GM12878 (cell line): ENCODE measurements around the gene TRIM69. TPM values are rescaled to one million over a fixed set of nuclear protein-coding genes. Genes with fewer than 3 reads are reported as not detected.

Experiments
- BACH1 ChIP-seq: fragments of 450-650 bp; IDR thresholded peaks from 2 replicates; pipeline ENCODE4 v1.6.1; 2017; ENCODE audit warnings: mild to moderate bottlenecking, borderline replicate concordance
- CHD4 ChIP-seq: fragments of 200-600 bp; sonication (generic); IDR thresholded peaks from 2 replicates; pipeline ENCODE4 v1.6.1; 2016; ENCODE audit warnings: mild to moderate bottlenecking
- EED ChIP-seq: sonication (generic); IDR thresholded peaks from 2 replicates; pipeline ENCODE4 v1.6.1; 2016; ENCODE audit warnings: antibody characterized with exemption, low read depth
- ETV6 ChIP-seq, 2 experiments: fragments of 450-650 bp in 1 of 2; IDR thresholded peaks in 1 of 2; conservative IDR thresholded peaks in 1 of 2; 2 replicates each; pipeline ENCODE4 v1.6.1; 2014; ENCODE audit warnings: antibody characterized with exemption in 1 of 2, borderline replicate concordance in 1 of 2, low read depth in 1 of 2, mild to moderate bottlenecking in 1 of 2, moderate library complexity in 1 of 2
- GATAD2B ChIP-seq: fragments of 450-650 bp; conservative IDR thresholded peaks from 2 replicates; pipeline ENCODE4 v1.6.1; 2017; ENCODE audit warnings: low read depth, mild to moderate bottlenecking, moderate library complexity
- HCFC1 ChIP-seq: fragments of 150-350 bp; IDR thresholded peaks from 2 replicates; pipeline ENCODE4 v1.6.1; 2014; ENCODE audit warnings: low read length
- JUNB ChIP-seq: IDR thresholded peaks from 2 replicates; pipeline ENCODE4 v1.6.1; 2016; ENCODE audit warnings: antibody characterized with exemption, mild to moderate bottlenecking
- KAT2A ChIP-seq: conservative IDR thresholded peaks from 2 replicates; pipeline ENCODE4 v1.6.1; 2011; ENCODE audit warnings: low read depth, low read length; ENCODE audit not compliant: control insufficient read depth
- PAX5 ChIP-seq: IDR thresholded peaks from 2 replicates; pipeline ENCODE4 v1.6.1; 2011; ENCODE audit warnings: low read depth, low read length, borderline replicate concordance
- SIX5 ChIP-seq: IDR thresholded peaks from 2 replicates; pipeline ENCODE4 v1.6.1; 2011; ENCODE audit warnings: mild to moderate bottlenecking, low read depth, low read length, moderate library complexity; ENCODE audit not compliant: severe bottlenecking
- SMARCA5 ChIP-seq: fragments of 450-650 bp; IDR thresholded peaks from 2 replicates; pipeline ENCODE4 v1.6.1; 2017; ENCODE audit warnings: mild to moderate bottlenecking
- TCF3 ChIP-seq: IDR thresholded peaks from 2 replicates; pipeline ENCODE4 v1.6.1; 2012; ENCODE audit warnings: low read depth, mild to moderate bottlenecking, low read length, borderline replicate concordance; ENCODE audit not compliant: insufficient read depth
- TCF7 ChIP-seq: IDR thresholded peaks from 2 replicates; pipeline ENCODE4 v1.6.1; 2014; ENCODE audit warnings: antibody characterized with exemption, borderline replicate concordance
- polyA plus RNA-seq, 11 experiments: library from polyadenylated mRNA; depleted of rRNA in 4 of 11; unstranded in 6 of 11; stranded (reverse) in 5 of 11; fragments of >200 nt; fragmentation: Nextera tagmentation in 4 of 11; fragmentation: Illumina TruSeq in 1 of 11; extraction: Ambion mirVana in 4 of 11; extraction: Trizol in 1 of 11; gene quantifications; 1 replicate in 1 of 11; 2 replicates in 10 of 11; pipeline versions ENCODE4 v1.2.1 to v1.2.3, GENCODE V29; 2011 to 2016; ENCODE audit warnings: inconsistent platforms in 2 of 11, missing spikeins in 2 of 11, low read depth in 1 of 11
- total RNA-seq, 4 experiments: library from RNA; depleted of rRNA in 3 of 4; stranded (reverse); fragments of >200 nt in 3 of 4; fragmentation: Illumina TruSeq in 1 of 4; extraction: Trizol in 1 of 4; gene quantifications; 2 replicates each; pipeline versions ENCODE4 v1.2.1 to v1.2.3, GENCODE V29; 2013 to 2021
- TF ChIP-seq, protein P1 (sequence below): IDR thresholded peaks from 2 replicates; pipeline ENCODE4 v1.6.1; 2011; ENCODE audit warnings: low read depth, low read length, improper control_type of control experiment, borderline replicate concordance
- TF ChIP-seq, protein P2 (sequence below): IDR thresholded peaks from 2 replicates; pipeline ENCODE4 v1.6.1; 2012; ENCODE audit warnings: low read depth, low read length, improper control_type of control experiment
- TF ChIP-seq, protein P3 (sequence below): fragments of 450-650 bp; IDR thresholded peaks from 2 replicates; pipeline ENCODE4 v1.6.1; 2017; ENCODE audit warnings: borderline replicate concordance
- TF ChIP-seq, protein P4 (sequence below): fragments of 450-650 bp; IDR thresholded peaks from 2 replicates; pipeline ENCODE4 v1.6.1; 2018; ENCODE audit warnings: borderline replicate concordance, mild to moderate bottlenecking; ENCODE audit not compliant: partially characterized antibody
- TF ChIP-seq, protein P5 (sequence below): fragments of 450-650 bp; IDR thresholded peaks from 2 replicates; pipeline ENCODE4 v1.6.1; 2018; ENCODE audit warnings: mild to moderate bottlenecking, low read depth, moderate library complexity; ENCODE audit not compliant: partially characterized antibody

The TRIM69 gene
- total and polyA plus RNA-seq, 10 of the 15 experiments (the other 5 are each of a cell fraction or from before 2014, with no cell fraction given), result 11.2 to 52.7 (median 37.8) TPM

GRCh38 chr15:44728576-44729407 lies 7.5 kb upstream of the TRIM69 start (continued):
- TF ChIP-seq TCF7 (peak; percentile 22; the same call in 1 of the 2 replicates), BACH1 (peak; percentile 45; the same call in 1 of the 2 replicates), TCF3 (0 out of 2 replicates have a peak, but pooled peaks have one; percentile 78), CHD4 (no peak), SMARCA5 (no peak; the same call in 1 of the 2 replicates), ETV6 (conservative IDR thresholded peaks at IDR 0.05 in 1 of 2, IDR thresholded peaks at IDR 0.05 in 1 of 2; ENCODE audit: borderline replicate concordance in 1 of 2, low read depth in 1 of 2) (peak in 1 of 2 experiments; percentile 81; a peak in 1 of 4 replicates), KAT2A (no peak), GATAD2B (peak; percentile 63), PAX5 (0 out of 2 replicates have a peak, but pooled peaks have one; percentile 5), SIX5 (no peak), HCFC1 (peak; percentile 14; the same call in 1 of the 2 replicates), EED (peak; percentile 91), JUNB (peak; percentile 61; the same call in 1 of the 2 replicates)
- TF ChIP-seq, protein P1, sequence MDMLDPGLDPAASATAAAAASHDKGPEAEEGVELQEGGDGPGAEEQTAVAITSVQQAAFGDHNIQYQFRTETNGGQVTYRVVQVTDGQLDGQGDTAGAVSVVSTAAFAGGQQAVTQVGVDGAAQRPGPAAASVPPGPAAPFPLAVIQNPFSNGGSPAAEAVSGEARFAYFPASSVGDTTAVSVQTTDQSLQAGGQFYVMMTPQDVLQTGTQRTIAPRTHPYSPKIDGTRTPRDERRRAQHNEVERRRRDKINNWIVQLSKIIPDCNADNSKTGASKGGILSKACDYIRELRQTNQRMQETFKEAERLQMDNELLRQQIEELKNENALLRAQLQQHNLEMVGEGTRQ, result peak; percentile 78; the same call in 1 of the 2 replicates
- TF ChIP-seq, protein P2, sequence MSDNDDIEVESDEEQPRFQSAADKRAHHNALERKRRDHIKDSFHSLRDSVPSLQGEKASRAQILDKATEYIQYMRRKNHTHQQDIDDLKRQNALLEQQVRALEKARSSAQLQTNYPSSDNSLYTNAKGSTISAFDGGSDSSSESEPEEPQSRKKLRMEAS, result no peak; the same call in 1 of the 2 replicates
- TF ChIP-seq, protein P3, sequence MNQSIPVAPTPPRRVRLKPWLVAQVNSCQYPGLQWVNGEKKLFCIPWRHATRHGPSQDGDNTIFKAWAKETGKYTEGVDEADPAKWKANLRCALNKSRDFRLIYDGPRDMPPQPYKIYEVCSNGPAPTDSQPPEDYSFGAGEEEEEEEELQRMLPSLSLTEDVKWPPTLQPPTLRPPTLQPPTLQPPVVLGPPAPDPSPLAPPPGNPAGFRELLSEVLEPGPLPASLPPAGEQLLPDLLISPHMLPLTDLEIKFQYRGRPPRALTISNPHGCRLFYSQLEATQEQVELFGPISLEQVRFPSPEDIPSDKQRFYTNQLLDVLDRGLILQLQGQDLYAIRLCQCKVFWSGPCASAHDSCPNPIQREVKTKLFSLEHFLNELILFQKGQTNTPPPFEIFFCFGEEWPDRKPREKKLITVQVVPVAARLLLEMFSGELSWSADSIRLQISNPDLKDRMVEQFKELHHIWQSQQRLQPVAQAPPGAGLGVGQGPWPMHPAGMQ, result no peak
- TF ChIP-seq, protein P4, sequence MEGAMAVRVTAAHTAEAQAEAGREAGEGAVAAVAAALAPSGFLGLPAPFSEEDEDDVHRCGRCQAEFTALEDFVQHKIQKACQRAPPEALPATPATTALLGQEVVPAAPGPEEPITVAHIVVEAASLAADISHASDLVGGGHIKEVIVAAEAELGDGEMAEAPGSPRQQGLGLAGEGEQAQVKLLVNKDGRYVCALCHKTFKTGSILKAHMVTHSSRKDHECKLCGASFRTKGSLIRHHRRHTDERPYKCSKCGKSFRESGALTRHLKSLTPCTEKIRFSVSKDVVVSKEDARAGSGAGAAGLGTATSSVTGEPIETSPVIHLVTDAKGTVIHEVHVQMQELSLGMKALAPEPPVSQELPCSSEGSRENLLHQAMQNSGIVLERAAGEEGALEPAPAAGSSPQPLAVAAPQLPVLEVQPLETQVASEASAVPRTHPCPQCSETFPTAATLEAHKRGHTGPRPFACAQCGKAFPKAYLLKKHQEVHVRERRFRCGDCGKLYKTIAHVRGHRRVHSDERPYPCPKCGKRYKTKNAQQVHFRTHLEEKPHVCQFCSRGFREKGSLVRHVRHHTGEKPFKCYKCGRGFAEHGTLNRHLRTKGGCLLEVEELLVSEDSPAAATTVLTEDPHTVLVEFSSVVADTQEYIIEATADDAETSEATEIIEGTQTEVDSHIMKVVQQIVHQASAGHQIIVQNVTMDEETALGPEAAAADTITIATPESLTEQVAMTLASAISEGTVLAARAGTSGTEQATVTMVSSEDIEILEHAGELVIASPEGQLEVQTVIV, result peak; percentile 51
- TF ChIP-seq, protein P5, sequence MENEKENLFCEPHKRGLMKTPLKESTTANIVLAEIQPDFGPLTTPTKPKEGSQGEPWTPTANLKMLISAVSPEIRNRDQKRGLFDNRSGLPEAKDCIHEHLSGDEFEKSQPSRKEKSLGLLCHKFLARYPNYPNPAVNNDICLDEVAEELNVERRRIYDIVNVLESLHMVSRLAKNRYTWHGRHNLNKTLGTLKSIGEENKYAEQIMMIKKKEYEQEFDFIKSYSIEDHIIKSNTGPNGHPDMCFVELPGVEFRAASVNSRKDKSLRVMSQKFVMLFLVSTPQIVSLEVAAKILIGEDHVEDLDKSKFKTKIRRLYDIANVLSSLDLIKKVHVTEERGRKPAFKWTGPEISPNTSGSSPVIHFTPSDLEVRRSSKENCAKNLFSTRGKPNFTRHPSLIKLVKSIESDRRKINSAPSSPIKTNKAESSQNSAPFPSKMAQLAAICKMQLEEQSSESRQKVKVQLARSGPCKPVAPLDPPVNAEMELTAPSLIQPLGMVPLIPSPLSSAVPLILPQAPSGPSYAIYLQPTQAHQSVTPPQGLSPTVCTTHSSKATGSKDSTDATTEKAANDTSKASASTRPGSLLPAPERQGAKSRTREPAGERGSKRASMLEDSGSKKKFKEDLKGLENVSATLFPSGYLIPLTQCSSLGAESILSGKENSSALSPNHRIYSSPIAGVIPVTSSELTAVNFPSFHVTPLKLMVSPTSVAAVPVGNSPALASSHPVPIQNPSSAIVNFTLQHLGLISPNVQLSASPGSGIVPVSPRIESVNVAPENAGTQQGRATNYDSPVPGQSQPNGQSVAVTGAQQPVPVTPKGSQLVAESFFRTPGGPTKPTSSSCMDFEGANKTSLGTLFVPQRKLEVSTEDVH, result peak; percentile 59
